AG10803 (cell line): Measurements from ENCODE around the gene SH3PXD2A.
"Not testable (repeated sequence)": the region's sequence is repeated elsewhere in the genome, so short reads cannot be mapped to it uniquely, and the experiment has no call there.

Source experiments
- DNase-seq: peaks from one replicate; pipeline ENCODE4 v3.0.0; 2010; ENCODE audit warnings: low read depth
- H3K4me3 ChIP-seq: 2 replicates; pipeline ENCODE4 v1.5.1; 2011; ENCODE audit warnings: mild to moderate bottlenecking, low read length, control low read depth
- TF ChIP-seq, protein P1 (sequence below): conservative IDR thresholded peaks from 2 replicates; pipeline ENCODE4 v1.5.1; 2011; ENCODE audit warnings: mild to moderate bottlenecking, low read length, control low read depth, inconsistent platforms

The SH3PXD2A gene

GRCh38 chr10:103736763-103737162 is 118.6 kb downstream of the SH3PXD2A start:
- TF ChIP-seq, protein P1, sequence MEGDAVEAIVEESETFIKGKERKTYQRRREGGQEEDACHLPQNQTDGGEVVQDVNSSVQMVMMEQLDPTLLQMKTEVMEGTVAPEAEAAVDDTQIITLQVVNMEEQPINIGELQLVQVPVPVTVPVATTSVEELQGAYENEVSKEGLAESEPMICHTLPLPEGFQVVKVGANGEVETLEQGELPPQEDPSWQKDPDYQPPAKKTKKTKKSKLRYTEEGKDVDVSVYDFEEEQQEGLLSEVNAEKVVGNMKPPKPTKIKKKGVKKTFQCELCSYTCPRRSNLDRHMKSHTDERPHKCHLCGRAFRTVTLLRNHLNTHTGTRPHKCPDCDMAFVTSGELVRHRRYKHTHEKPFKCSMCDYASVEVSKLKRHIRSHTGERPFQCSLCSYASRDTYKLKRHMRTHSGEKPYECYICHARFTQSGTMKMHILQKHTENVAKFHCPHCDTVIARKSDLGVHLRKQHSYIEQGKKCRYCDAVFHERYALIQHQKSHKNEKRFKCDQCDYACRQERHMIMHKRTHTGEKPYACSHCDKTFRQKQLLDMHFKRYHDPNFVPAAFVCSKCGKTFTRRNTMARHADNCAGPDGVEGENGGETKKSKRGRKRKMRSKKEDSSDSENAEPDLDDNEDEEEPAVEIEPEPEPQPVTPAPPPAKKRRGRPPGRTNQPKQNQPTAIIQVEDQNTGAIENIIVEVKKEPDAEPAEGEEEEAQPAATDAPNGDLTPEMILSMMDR = no peak
- no peak for DNase-seq

DNA sequence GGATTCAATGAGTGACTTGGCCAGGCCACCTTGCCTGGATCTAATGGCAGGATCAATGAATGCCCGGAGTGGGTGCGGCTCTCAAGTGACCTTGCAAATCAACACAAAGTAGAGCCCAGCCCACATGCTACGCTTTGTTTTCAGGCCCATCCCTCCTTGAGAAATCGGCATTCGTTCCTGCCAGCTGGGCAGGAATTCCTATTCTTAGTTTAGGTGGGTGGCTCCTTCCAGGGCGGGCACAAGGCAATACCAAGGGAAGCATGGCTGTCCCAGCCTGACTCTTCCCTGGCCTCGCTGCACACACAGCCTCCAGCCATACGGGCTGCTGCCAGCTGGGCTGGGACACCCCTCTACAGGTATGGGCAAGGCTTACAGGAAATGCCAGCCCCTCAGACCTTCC is 119.3 kb downstream of the SH3PXD2A start:
- no peak overlapping the region for H3K4me3 ChIP-seq
- DNase-seq = no peak
- TF ChIP-seq, protein P1 = no peak

More at GRCh38 chr10:103736763-103737162, 118.6 kb downstream of the SH3PXD2A start:
- no peak overlapping the region for H3K4me3 ChIP-seq

DNA sequence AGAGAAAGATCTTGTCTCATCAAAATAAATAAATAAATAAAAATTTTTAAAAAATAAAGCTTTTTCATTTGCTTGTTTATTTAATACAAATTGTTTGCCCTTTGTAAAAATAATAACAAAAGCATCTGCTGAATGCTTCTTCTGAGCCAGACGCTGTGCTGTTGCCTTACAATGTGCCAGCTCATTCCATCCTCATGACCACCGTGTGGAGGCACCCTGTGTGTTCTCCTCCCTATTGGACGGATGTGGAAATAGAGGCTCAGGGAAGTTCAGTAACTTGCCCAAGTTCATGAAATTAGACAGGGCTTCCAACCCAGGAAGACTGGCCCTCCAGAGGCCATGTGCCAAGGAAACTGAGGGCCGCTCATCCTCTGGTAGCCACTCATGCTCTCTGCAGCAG is 120.6 kb downstream of the SH3PXD2A start:
- TF ChIP-seq, protein P1 = no peak; the same call in 1 of the 2 replicates

GRCh38 chr10:103733045-103733419 is 122.3 kb downstream of the SH3PXD2A start:
- no peak for DNase-seq
- TF ChIP-seq, protein P1 = no peak
- H3K4me3 ChIP-seq = no peak overlapping the region

More for the DNA sequence above, 120.6 kb downstream of the SH3PXD2A start:
- DNase-seq = peak; percentile 59
- no peak overlapping the region for H3K4me3 ChIP-seq

DNA sequence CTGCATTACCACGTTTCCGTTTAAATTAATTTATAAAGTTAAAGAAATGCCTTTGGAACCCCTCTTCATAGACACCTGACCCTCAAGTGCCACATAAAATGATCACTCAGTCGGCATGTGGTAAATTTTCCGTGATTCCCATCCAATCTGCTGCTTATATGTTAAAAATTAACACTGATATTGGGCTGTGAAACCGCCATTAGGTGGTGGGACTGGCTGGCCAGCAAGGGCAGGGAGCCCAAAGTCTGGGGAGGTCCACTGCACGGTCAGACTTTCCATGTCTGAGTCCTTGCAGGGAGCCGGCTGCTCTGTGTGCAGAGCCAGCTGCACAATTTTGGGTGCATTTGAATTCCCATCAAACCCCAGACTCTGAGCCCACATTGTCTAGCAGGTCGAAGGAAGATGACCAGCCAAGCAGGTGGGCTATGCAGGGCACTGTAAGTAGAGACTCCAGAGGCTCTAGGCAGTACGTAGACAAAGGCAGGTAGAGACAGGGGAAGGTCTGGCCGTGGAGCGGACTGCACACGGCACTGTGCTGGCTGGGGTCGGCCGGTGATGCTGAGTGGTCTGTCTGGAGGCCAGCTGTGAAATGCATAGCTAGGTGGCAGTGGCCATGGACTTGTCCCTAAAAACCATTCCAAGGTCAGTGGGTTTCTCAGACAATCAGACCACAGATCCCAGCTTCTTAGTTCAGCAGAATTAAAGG is 122.9 kb downstream of the SH3PXD2A start:
- H3K4me3 ChIP-seq = no peak overlapping the region
- no peak for DNase-seq
- TF ChIP-seq, protein P1 = no peak

- TF ChIP-seq, protein P1 = no peak
- H3K4me3 ChIP-seq = no peak overlapping the region
- DNase-seq = no peak
These were observed 123.6 kb downstream of the SH3PXD2A start for GRCh38 chr10:103731609-103732270.

- not testable (repeated sequence) for H3K4me3 ChIP-seq, DNase-seq
These were observed 124.3 kb downstream of the SH3PXD2A start for GRCh38 chr10:103731026-103731425.
